Smooth muscle cell of trachea (primary cell): ENCODE measurements around the gene ERMAP. TPM values are rescaled to one million over a fixed set of nuclear protein-coding genes. Genes with fewer than 3 reads are reported as not detected.

Experiments
- total RNA-seq: library from RNA; depleted of rRNA; stranded (reverse); fragments of >200 nt; gene quantifications from 2 replicates; pipeline ENCODE4 v1.2.1, GENCODE V29; 2014

The ERMAP gene, protein sequence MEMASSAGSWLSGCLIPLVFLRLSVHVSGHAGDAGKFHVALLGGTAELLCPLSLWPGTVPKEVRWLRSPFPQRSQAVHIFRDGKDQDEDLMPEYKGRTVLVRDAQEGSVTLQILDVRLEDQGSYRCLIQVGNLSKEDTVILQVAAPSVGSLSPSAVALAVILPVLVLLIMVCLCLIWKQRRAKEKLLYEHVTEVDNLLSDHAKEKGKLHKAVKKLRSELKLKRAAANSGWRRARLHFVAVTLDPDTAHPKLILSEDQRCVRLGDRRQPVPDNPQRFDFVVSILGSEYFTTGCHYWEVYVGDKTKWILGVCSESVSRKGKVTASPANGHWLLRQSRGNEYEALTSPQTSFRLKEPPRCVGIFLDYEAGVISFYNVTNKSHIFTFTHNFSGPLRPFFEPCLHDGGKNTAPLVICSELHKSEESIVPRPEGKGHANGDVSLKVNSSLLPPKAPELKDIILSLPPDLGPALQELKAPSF
- total RNA-seq: 19.6 and 22.7 TPM in 2 replicates

DNA sequence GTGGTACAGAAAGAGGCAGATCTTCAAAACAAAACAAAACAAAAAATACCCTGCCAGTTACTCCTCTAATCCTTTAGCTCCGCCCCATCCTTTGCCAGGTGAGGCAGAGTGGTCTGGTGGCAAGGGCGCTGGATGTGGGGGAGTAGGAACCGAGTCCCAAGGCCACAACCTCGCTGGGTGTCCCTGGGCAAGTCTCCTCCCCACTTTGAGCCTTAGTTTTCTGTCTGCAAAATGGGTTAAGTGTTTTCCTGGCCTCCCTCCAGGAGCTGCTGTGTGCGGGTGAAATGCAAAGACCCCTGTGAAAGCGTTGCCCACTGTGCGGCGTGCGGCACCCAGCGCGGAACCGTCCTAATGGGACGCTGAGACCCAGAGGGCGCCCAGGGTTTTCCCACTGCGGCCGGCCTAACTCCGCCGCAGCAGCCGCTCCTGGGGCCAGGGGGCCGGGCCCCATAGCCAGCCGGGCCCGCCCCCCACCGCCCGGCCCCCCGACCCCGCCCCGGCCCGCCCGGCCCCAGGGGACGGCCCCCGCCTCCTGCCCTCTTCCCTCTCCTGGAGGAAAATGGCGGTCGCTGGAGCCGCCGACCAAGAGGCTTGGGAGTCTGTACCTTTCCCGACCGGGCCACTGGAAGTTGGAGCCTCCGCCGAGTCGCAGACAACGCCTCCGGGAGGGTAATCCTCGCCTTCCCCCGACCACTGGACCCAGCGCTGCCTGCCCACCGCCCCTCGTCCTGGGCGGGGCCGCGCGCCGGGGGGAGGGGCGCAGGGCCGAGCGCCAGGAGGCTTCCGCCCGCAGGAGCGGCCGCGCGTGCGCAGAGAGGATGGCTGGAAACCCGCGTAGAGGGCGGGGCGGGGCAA lies at the start of gene ERMAP, which contains the start of gene SVBP:
Gene ERMAP, plus strand, starts transcription at position 538 of the 855 bp plus-strand sequence. CDS start 13,327 bp downstream, outside the sequence.
Gene SVBP, minus strand, starts transcription at position 813 of the 855 bp plus-strand sequence. CDS start 853 bp downstream, outside the sequence.

DNA sequence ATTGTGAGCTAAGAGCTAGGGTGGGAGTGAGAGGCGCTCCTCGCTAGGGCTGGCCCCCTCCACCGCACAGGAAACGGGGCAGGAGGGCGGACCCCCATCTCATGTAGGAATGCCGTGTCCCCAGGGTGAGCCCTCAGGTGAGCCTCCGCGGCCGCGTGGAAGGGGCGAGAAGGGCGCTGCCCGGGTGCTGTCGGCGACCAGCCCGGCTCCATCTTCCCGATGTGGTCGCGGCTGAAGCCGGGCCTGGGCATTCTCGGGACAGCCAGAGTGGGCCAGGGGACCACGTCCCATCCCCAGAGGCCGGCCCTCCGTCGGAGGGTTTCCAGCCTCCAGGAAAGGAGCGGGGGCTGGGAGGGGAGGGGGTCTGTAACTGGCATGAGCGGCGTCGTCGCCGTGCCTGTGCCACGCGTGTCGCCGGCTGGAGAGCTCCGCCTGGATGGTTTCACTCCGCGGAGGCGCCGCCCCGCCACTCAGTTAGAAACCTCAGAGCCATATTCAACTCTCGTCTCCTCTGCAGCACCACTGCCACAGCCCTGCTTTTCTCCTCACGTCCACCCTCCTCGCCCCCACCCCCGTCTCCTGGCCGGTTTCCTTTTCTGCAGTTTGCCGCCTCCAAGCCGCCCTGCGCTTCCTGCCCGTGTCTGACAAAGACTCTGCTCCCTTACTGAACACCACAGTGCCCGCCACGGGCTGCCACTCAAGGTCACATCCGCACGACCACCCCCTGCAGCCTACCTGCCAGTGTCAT lies 31.8 kb upstream of the ERMAP start, which contains the start of gene TMEM269:
Gene TMEM269, plus strand, starts transcription at position 46 of the 748 bp plus-strand sequence. CDS start 4,903 bp downstream, outside the sequence.

DNA sequence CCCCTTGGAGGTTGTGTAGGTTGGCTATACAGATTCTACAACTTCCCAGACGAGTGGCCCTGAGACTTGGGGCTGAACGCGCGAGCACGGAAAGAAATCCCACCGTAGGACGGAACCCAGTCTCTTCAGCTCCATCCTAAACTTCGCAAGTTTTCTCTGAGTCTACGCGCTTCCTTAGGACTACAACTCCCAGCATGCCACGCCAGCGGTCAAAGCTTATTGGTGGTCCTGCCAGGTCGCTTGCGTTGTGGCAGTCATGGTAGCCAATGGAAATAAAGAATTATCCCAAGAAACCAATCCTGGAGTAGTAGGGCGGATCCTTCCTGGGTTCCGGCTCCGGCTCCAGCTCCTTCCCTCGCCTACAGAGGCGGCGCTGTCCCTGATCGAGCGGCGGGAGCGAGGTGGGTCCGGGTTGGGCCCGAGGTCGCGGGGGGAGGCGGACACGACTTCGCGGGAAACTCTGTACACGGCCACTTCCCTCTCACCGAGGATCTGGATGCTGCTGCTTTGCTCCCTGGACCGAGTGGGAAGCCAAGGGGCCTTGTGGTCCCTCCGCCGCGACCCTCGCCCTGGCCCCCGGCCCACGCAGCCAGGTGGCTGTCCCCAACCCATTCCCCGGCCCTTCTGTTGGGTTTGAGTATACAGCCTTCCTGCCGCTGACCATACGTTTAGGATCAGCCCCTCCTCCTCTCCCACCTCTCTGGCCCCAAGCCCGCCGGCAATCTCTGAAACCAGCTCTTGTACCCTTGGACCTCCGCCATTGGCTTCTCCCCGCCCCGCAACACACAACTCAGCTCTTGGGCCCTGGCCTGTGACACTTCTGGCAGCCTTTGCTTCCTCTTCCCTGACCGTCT lies 29.6 kb downstream of the ERMAP start, which contains the start of gene ZNF691:
Gene ZNF691, plus strand, starts transcription at position 357 of the 854 bp plus-strand sequence. CDS start 3,046 bp downstream, outside the sequence.

Other genes with a start within 250 kb of the ERMAP start
- 9.6 and 44.7 TPM in 2 replicates for gene PPIH, start 158.7 kb upstream of the ERMAP start, total RNA-seq
- 829 and 874 TPM in 2 replicates for gene YBX1, start 134.7 kb upstream of the ERMAP start, total RNA-seq
- under 0.01 TPM in 1 of 2 replicates, not detected in the other for gene CLDN19, start 76.9 kb upstream of the ERMAP start, total RNA-seq
- 104 and 141 TPM in 2 replicates for gene P3H1, start 50.1 kb upstream of the ERMAP start, total RNA-seq
- gene C1orf50, start 49.9 kb upstream of the ERMAP start, total RNA-seq: 4.4 and 4.5 TPM in 2 replicates
- gene TMEM269, start 32.1 kb upstream of the ERMAP start, total RNA-seq: 0.15 and 0.17 TPM in 2 replicates
- 14.6 and 24.6 TPM in 2 replicates for gene SVBP, start 275 bp downstream of the ERMAP start, total RNA-seq
- gene ZNF691, start 29.5 kb downstream of the ERMAP start, total RNA-seq: 10.5 and 12.7 TPM in 2 replicates
- 50.8 and 114 TPM in 2 replicates for gene SLC2A1, start 141.7 kb downstream of the ERMAP start, total RNA-seq